ENCODE results near the gene KRT31. TPM values are rescaled to one million over a fixed set of nuclear protein-coding genes. Genes with fewer than 3 reads are reported as not detected.

KRT31 gene
- total and polyA plus RNA-seq, 2 of the 8 experiments (the other 6 are each of a cell fraction or from before 2014, with no cell fraction given), result not detected

GRCh38 chr17:41434005-41434404 is 36.6 kb upstream of the KRT31 start:
- H2BK12ac ChIP-seq (ENCODE audit: low read depth, low read length), result no peak overlapping the region
- 86% methylated on average over 4 of the region's 4 CpGs; no CpG with 5 or more reads in 1 of the 2 experiments for WGBS, 2 experiments (ENCODE audit: extremely low coverage in 1 of 2, insufficient coverage in 1 of 2, insufficient read length in 1 of 2, insufficient replicate concordance in 2 of 2, low coverage in 1 of 2, low lambda C conversion rate in 2 of 2, missing lambda C conversion rate in 1 of 2)
- no peak overlapping the region for H4K8ac ChIP-seq (ENCODE audit: extremely low read depth, insufficient read depth, low read length)
- FAIRE-seq (no peak), DNase-seq (ENCODE audit: low read depth in 1 of 2, low spot score in 2 of 2) (no peak)
- H2BK15ac ChIP-seq (ENCODE audit: low read length), result no peak overlapping the region
- no peaks in the 10 kb centered on the region for H3K79me1 ChIP-seq (ENCODE audit: low read depth, low read length)
- H2BK20ac ChIP-seq (ENCODE audit: low read length), result no peak overlapping the region
- no peaks in the 10 kb centered on the region for H4K20me1 ChIP-seq (replicated peaks in 1 of 2; ENCODE audit: control insufficient read depth in 1 of 2, insufficient read depth in 2 of 2, low read length in 2 of 2)
- no peaks in the 10 kb centered on the region for H3K79me2 ChIP-seq (ENCODE audit: control insufficient read depth in 1 of 2, insufficient read depth in 2 of 2, low read length in 2 of 2)
- H2BK120ac ChIP-seq (replicated peaks; ENCODE audit: low read depth, low read length), result no peak overlapping the region
- H4K91ac ChIP-seq (replicated peaks; ENCODE audit: insufficient read length, low read length), result no peak overlapping the region
- no peak overlapping the region for H3K56ac ChIP-seq (replicated peaks; ENCODE audit: insufficient read length, low read depth, low read length)
- H3K4me1 ChIP-seq (replicated peaks in 1 of 4; ENCODE audit: control insufficient read depth in 3 of 4, insufficient read depth in 4 of 4, low read length in 3 of 4), result peaks cover 0 to under 1% (median 0%) of the 10 kb centered on the region in 4 experiments; a peak in 1 of 7 replicates
- no peak overlapping the region for H3K14ac ChIP-seq (ENCODE audit: insufficient read length)
- no peaks in the 10 kb centered on the region for H3K27me3 ChIP-seq (replicated peaks in 1 of 4; ENCODE audit: control insufficient read depth in 3 of 4, extremely low read depth in 1 of 4, insufficient read depth in 3 of 4, low read length in 3 of 4)
- H3K9ac ChIP-seq (replicated peaks in 1 of 4; ENCODE audit: extremely low read depth in 1 of 4, low read depth in 3 of 4, low read length in 3 of 4), result no peak overlapping the region
- H3K4me2 ChIP-seq (ENCODE audit: insufficient read depth in 1 of 2, low read depth in 2 of 2, low read length in 2 of 2), result no peak overlapping the region
- ChIA-PET POLR2A (ENCODE audit: partially characterized antibody) (interaction anchor here (0.6 kb wide), 1 partner anchor 221 kb away, joined by 4 read pairs; no protein-coding TSS in a partner anchor), CTCF (ENCODE audit: partially characterized antibody) (interaction anchor here (0.6 to 2.0 kb wide), 9 partner anchors 10 to 410 kb away, joined by 3 to 11 read pairs (median 5); partner anchors contain the start of gene KRT37)
- no peak overlapping the region for H3K18ac ChIP-seq (ENCODE audit: extremely low read depth, low read length)
- no peaks in the 10 kb centered on the region; a peak in 1 of 4 replicates for H3K9me3 ChIP-seq (ENCODE audit: insufficient read depth in 2 of 2, low read depth in 1 of 2, low read length in 1 of 2)
- TF ChIP-seq SIN3A (conservative IDR thresholded peaks at IDR 0.05 in 1 of 2, IDR thresholded peaks at IDR 0.05 in 1 of 2; ENCODE audit: low read depth in 1 of 2, low read length in 2 of 2) (no peak), CTBP2 (IDR thresholded peaks at IDR 0.05; ENCODE audit: borderline replicate concordance, insufficient read depth, insufficient read length, low read length) (no peak), POLR2A (IDR thresholded peaks at IDR 0.05; ENCODE audit: control extremely low read depth in 1 of 2, low read depth in 2 of 2, low read length in 2 of 2) (no peak), EGR1 (IDR thresholded peaks at IDR 0.05; ENCODE audit: borderline replicate concordance, low read depth, low read length) (no peak), USF2 (IDR thresholded peaks at IDR 0.05; ENCODE audit: low read length) (no peak), ZNF274 (IDR thresholded peaks at IDR 0.05; ENCODE audit: borderline replicate concordance, extremely low read depth, low read length) (no peak), CHD2 (IDR thresholded peaks at IDR 0.05; ENCODE audit: low read length) (no peak), KDM1A (IDR thresholded peaks at IDR 0.05; ENCODE audit: borderline replicate concordance, low read length) (no peak), RFX5 (IDR thresholded peaks at IDR 0.05; ENCODE audit: borderline replicate concordance, low read depth, low read length) (no peak), TAF1 (IDR thresholded peaks at IDR 0.05; ENCODE audit: low read depth, low read length) (no peak), SP4 (IDR thresholded peaks at IDR 0.05; ENCODE audit: low read length) (no peak)
- no peaks in the 10 kb centered on the region for H3K23me2 ChIP-seq (ENCODE audit: low read depth, low read length)
- H3K23ac ChIP-seq (ENCODE audit: insufficient read length), result no peak overlapping the region
- no peak overlapping the region for H3K4me3 ChIP-seq (ENCODE audit: extremely low read depth in 1 of 4, insufficient read depth in 2 of 4, low read depth in 3 of 4, low read length in 4 of 4)
- no peak overlapping the region for H4K5ac ChIP-seq (ENCODE audit: insufficient read length, low read depth, low read length)
- H2AK5ac ChIP-seq (ENCODE audit: low read depth, low read length), result no peak overlapping the region
- H3K27ac ChIP-seq (ENCODE audit: low read depth, low read length), result no peak overlapping the region
- H2AFZ ChIP-seq (ENCODE audit: low read length), result peak overlapping the region; percentile 75; the same call in 1 of the 2 replicates
- H3K4ac ChIP-seq (replicated peaks; ENCODE audit: insufficient read length, low read depth, low read length), result no peak overlapping the region
- no peak overlapping the region for H2BK5ac ChIP-seq (ENCODE audit: low read depth, low read length)
- H3K36me3 ChIP-seq (ENCODE audit: control insufficient read depth in 2 of 4, insufficient read depth in 4 of 4, low read length in 3 of 4), result no peaks in the 10 kb centered on the region
